Measurements from ENCODE around the gene IFI27. TPM values are rescaled to one million over a fixed set of nuclear protein-coding genes. Genes with fewer than 3 reads are reported as not detected.
"Not testable (repeated sequence)": the region's sequence is repeated elsewhere in the genome, so short reads cannot be mapped to it uniquely, and the experiment has no call there.

The IFI27 gene
- total RNA-seq = 1.1 and 1.8 TPM in 2 replicates
- polyA plus RNA-seq = 6.7 and 7.3 TPM in 2 replicates

GRCh38 chr14:94110552-94111181 is at the start of gene IFI27:
TSS of gene IFI27 (plus strand) at chr14:94110736.
- Histone ChIP-seq H3K4me2 (no peak within 1 kb of the TSS), H4K20me1 (ENCODE audit: insufficient read depth, poor library complexity, severe bottlenecking) (no peaks in the 10 kb centered on the region), H3K36me3 (replicated peaks; ENCODE audit: insufficient read depth, low read depth) (no peaks in the 10 kb centered on the region), H3K27me3 (no peaks in the 10 kb centered on the region), H3K79me2 (no peaks in the 10 kb centered on the region), H3K9me2 (replicated peaks; ENCODE audit: insufficient read depth) (no peaks in the 10 kb centered on the region), H3K9me3 (ENCODE audit: low read depth) (no peaks in the 10 kb centered on the region), H3K4me1 (ENCODE audit: insufficient read depth) (no peaks in the 10 kb centered on the region), H3K27ac (no peak within 1 kb of the TSS), H2AFZ (no peak within 1 kb of the TSS), H3K4me3 (no peak within 1 kb of the TSS)
- TF ChIP-seq EZH2 (IDR thresholded peaks at IDR 0.05; ENCODE audit: borderline replicate concordance) = no peak
- no peak for TF ChIP-seq EZH2phosphoT487 (IDR thresholded peaks at IDR 0.05; ENCODE audit: low read depth, severe bottlenecking, unreplicated experiment)
- no peak for TF ChIP-seq CTCF (IDR thresholded peaks at IDR 0.05; ENCODE audit: poor library complexity)
- no peak for DNase-seq (ENCODE audit: low spot score)
- 88% methylated on average over 14 of the region's 14 CpGs for WGBS (ENCODE audit: low lambda C conversion rate, missing lambda C conversion rate)

GRCh38 chr14:94062344-94062940 is 48.1 kb upstream of the IFI27 start:
- H3K36me3 ChIP-seq (replicated peaks; ENCODE audit: insufficient read depth, low read depth) = peaks cover 7% of the 10 kb centered on the region
- peaks cover 36% of the 10 kb centered on the region for H4K20me1 ChIP-seq (ENCODE audit: insufficient read depth, poor library complexity, severe bottlenecking)
- no peak overlapping the region for H2AFZ ChIP-seq
- H3K9me3 ChIP-seq (ENCODE audit: low read depth) = no peaks in the 10 kb centered on the region
- 91% methylated on average over 9 of the region's 9 CpGs for WGBS (ENCODE audit: low lambda C conversion rate, missing lambda C conversion rate)
- no peak for DNase-seq (ENCODE audit: low spot score)
- H3K27me3 ChIP-seq = no peaks in the 10 kb centered on the region
- H3K79me2 ChIP-seq = peaks cover 84% of the 10 kb centered on the region
- no peak overlapping the region for H3K4me3 ChIP-seq
- no peak overlapping the region for H3K4me2 ChIP-seq
- H3K4me1 ChIP-seq (ENCODE audit: insufficient read depth) = peaks cover 21% of the 10 kb centered on the region
- TF ChIP-seq EZH2 (IDR thresholded peaks at IDR 0.05; ENCODE audit: borderline replicate concordance) = no peak
- TF ChIP-seq EZH2phosphoT487 (IDR thresholded peaks at IDR 0.05; ENCODE audit: low read depth, severe bottlenecking, unreplicated experiment) = no peak
- no peak for TF ChIP-seq CTCF (IDR thresholded peaks at IDR 0.05; ENCODE audit: poor library complexity)
- no peaks in the 10 kb centered on the region for H3K9me2 ChIP-seq (replicated peaks; ENCODE audit: insufficient read depth)
- no peak overlapping the region for H3K27ac ChIP-seq

GRCh38 chr14:94066089-94066676 is 44.4 kb upstream of the IFI27 start:
- Histone ChIP-seq H3K9me2 (replicated peaks; ENCODE audit: insufficient read depth) (no peaks in the 10 kb centered on the region), H3K27me3 (no peaks in the 10 kb centered on the region), H4K20me1 (ENCODE audit: insufficient read depth, poor library complexity, severe bottlenecking) (peaks cover 45% of the 10 kb centered on the region), H3K4me1 (ENCODE audit: insufficient read depth) (peaks cover 15% of the 10 kb centered on the region), H3K9me3 (ENCODE audit: low read depth) (peaks cover 20% of the 10 kb centered on the region), H3K4me2 (peak overlapping the region; percentile 60), H2AFZ (no peak overlapping the region), H3K4me3 (no peak overlapping the region), H3K79me2 (peaks cover 98% of the 10 kb centered on the region), H3K36me3 (replicated peaks; ENCODE audit: insufficient read depth, low read depth) (no peaks in the 10 kb centered on the region), H3K27ac (peak overlapping the region; percentile 93)
- no peak for TF ChIP-seq CTCF (IDR thresholded peaks at IDR 0.05; ENCODE audit: poor library complexity)
- no peak for TF ChIP-seq EZH2phosphoT487 (IDR thresholded peaks at IDR 0.05; ENCODE audit: low read depth, severe bottlenecking, unreplicated experiment)
- no peak for TF ChIP-seq EZH2 (IDR thresholded peaks at IDR 0.05; ENCODE audit: borderline replicate concordance)
- WGBS (ENCODE audit: low lambda C conversion rate, missing lambda C conversion rate) = 68% methylated on average over 8 of the region's 8 CpGs
- peak; percentile 61 for DNase-seq (ENCODE audit: low spot score)

GRCh38 chr14:94072076-94072475 is 38.5 kb upstream of the IFI27 start:
- not testable (repeated sequence) for H3K27me3 ChIP-seq; H3K27ac ChIP-seq; H2AFZ ChIP-seq; H3K36me3 ChIP-seq (replicated peaks; ENCODE audit: insufficient read depth, low read depth); H3K4me3 ChIP-seq; H3K4me2 ChIP-seq; DNase-seq (ENCODE audit: low spot score); H3K9me2 ChIP-seq (replicated peaks; ENCODE audit: insufficient read depth); H3K4me1 ChIP-seq (ENCODE audit: insufficient read depth)
- H3K79me2 ChIP-seq = peaks cover 100% of the 10 kb centered on the region
- peaks cover 20% of the 10 kb centered on the region for H3K9me3 ChIP-seq (ENCODE audit: low read depth)
- H4K20me1 ChIP-seq (ENCODE audit: insufficient read depth, poor library complexity, severe bottlenecking) = peaks cover 27% of the 10 kb centered on the region
- 97% methylated on average over 3 of the region's 3 CpGs for WGBS (ENCODE audit: low lambda C conversion rate, missing lambda C conversion rate)

Measured in hepatocyte (in vitro differentiated cells).